Endothelial cell of umbilical vein (primary cell): ENCODE data around the gene PHC1. TPM values are rescaled to one million over a fixed set of nuclear protein-coding genes. Genes with fewer than 3 reads are reported as not detected.

Experiments
- BruUV-seq: library from RNA; stranded (reverse); fragments of 400-500 nt; replicated peaks from 2 replicates; lab custom pipeline; 2021; lab: Mats Ljungman, UMichigan
- CTCF ChIA-PET: fragments of 300-600, 350-600 bp; sonication (Branson Sonifier 250); formaldehyde crosslinking; loops from one replicate; lab custom pipeline; 2021; ENCODE audit warnings: antibody characterized with exemption, inconsistent platforms; lab: Charles Lee
- POLR2A ChIA-PET: fragments of 300-600, 350-600 bp; sonication (Branson Sonifier 250); formaldehyde crosslinking; loops from one replicate; lab custom pipeline; 2021; ENCODE audit warnings: antibody characterized with exemption, inconsistent platforms; lab: Charles Lee
- DNase-seq: peaks from one replicate; pipeline ENCODE4 v3.0.0-alpha.2; 2011; ENCODE audit warnings: low read depth, low spot score
- FAIRE-seq: peaks from 2 replicates; lab custom pipeline; 2011; peaks lifted over from hg19 to GRCh38; lab: Jason Lieb, UNC
- H2AFZ ChIP-seq: 2 replicates; pipeline ENCODE4 v1.6.0; 2012; ENCODE audit warnings: low read depth, low read length, control low read depth, inconsistent platforms
- H3K27ac ChIP-seq: 2 replicates; pipeline ENCODE4 v1.5.1; 2011; ENCODE audit warnings: low read depth, mild to moderate bottlenecking, control low read depth, low read length, moderate library complexity; ENCODE audit not compliant: insufficient read depth
- H3K27me3 ChIP-seq, 2 experiments: 2 replicates each; pipeline versions ENCODE4 v1.6.0 to v1.6.1; 2011; ENCODE audit warnings: low read length in 2 of 2, mixed read lengths in 1 of 2; ENCODE audit not compliant: control insufficient read depth in 2 of 2, insufficient read depth in 2 of 2
- H3K36me3 ChIP-seq, 2 experiments: 2 replicates in 1 of 2; 3 replicates in 1 of 2; pipeline ENCODE4 v1.5.1; 2011; ENCODE audit warnings: low read length in 2 of 2, mild to moderate bottlenecking in 1 of 2, moderate library complexity in 1 of 2; ENCODE audit not compliant: control insufficient read depth in 2 of 2, insufficient read depth in 2 of 2; ENCODE audit errors: extremely low read depth in 1 of 2
- H3K4me1 ChIP-seq: 3 replicates; pipeline ENCODE4 v1.5.1; 2011; ENCODE audit warnings: mild to moderate bottlenecking, low read length; ENCODE audit not compliant: control insufficient read depth, insufficient read depth; ENCODE audit errors: extremely low read depth
- H3K4me2 ChIP-seq: 2 replicates; pipeline ENCODE4 v1.6.1; 2011; ENCODE audit warnings: low read length, control low read depth, mixed read lengths; ENCODE audit not compliant: insufficient read depth
- H3K4me3 ChIP-seq, 3 experiments: fragments of 200-600 bp in 1 of 3; sonication (generic), shearing (Covaris generic) in 1 of 3; replicated peaks in 1 of 3; 2 replicates each; pipeline ENCODE4 v1.5.1; 2011 to 2016; ENCODE audit warnings: control low read depth in 3 of 3, low read length in 3 of 3, mild to moderate bottlenecking in 2 of 3, inconsistent platforms in 1 of 3, low read depth in 1 of 3, moderate library complexity in 1 of 3; ENCODE audit not compliant: insufficient read depth in 1 of 3
- H3K79me2 ChIP-seq: 2 replicates; pipeline ENCODE4 v1.6.0; 2012; ENCODE audit warnings: low read length, inconsistent platforms; ENCODE audit not compliant: control insufficient read depth, insufficient read depth
- H3K9ac ChIP-seq: replicated peaks from 2 replicates; pipeline ENCODE3; 2011; ENCODE audit warnings: low read length, control low read depth; ENCODE audit not compliant: insufficient read depth; ENCODE audit errors: extremely low read depth
- H3K9me1 ChIP-seq: replicated peaks from 3 replicates; pipeline ENCODE4 v1.6.0; 2011; ENCODE audit warnings: mild to moderate bottlenecking, low read length; ENCODE audit not compliant: control insufficient read depth, insufficient read depth; ENCODE audit errors: extremely low read depth
- H3K9me3 ChIP-seq: replicated peaks from 2 replicates; pipeline ENCODE4 v1.5.1; 2012; ENCODE audit warnings: low read length, inconsistent platforms; ENCODE audit not compliant: control insufficient read depth, insufficient read depth
- H4K20me1 ChIP-seq: replicated peaks from 2 replicates; pipeline ENCODE3; 2011; ENCODE audit warnings: mild to moderate bottlenecking, low read length; ENCODE audit not compliant: control insufficient read depth, insufficient read depth; ENCODE audit errors: extremely low read depth
- CTCF ChIP-seq, 2 donors: IDR thresholded peaks; 1 replicate in 1 of 2; 2 replicates in 1 of 2; pipeline ENCODE4 v1.5.1; 2011; ENCODE audit warnings: low read length in 2 of 2, mild to moderate bottlenecking in 2 of 2, moderate library complexity in 2 of 2, control low read depth in 1 of 2, inconsistent platforms in 1 of 2, low read depth in 1 of 2; ENCODE audit not compliant: insufficient read depth in 1 of 2; ENCODE audit errors: extremely low read depth in 1 of 2
- EZH2 ChIP-seq: IDR thresholded peaks from 2 replicates; pipeline ENCODE4 v1.6.1; 2012; ENCODE audit warnings: borderline replicate concordance, low read depth, mild to moderate bottlenecking, moderate library complexity, low read length, inconsistent platforms; ENCODE audit not compliant: severe bottlenecking
- FOS ChIP-seq: IDR thresholded peaks from 2 replicates; pipeline ENCODE4 v1.6.1; 2011; ENCODE audit warnings: mild to moderate bottlenecking, low read length, moderate library complexity, borderline replicate concordance; ENCODE audit not compliant: insufficient read depth
- GATA2 ChIP-seq: IDR thresholded peaks from 2 replicates; pipeline ENCODE4 v1.7.0; 2011; ENCODE audit warnings: low read depth, mild to moderate bottlenecking, moderate library complexity, mixed read lengths, low read length; ENCODE audit not compliant: insufficient read length, insufficient read depth
- JUN ChIP-seq: IDR thresholded peaks from 2 replicates; pipeline ENCODE4 v1.6.1; 2011; ENCODE audit warnings: borderline replicate concordance, low read depth; ENCODE audit not compliant: insufficient read length, insufficient read depth
- MAX ChIP-seq: IDR thresholded peaks from 2 replicates; pipeline ENCODE4 v1.6.1; 2011; ENCODE audit not compliant: insufficient read depth, insufficient read length
- MYC ChIP-seq: IDR thresholded peaks from one replicate; pipeline ENCODE4 v1.6.1; 2011; ENCODE audit warnings: mild to moderate bottlenecking, low read depth, low read length
- POLR2A ChIP-seq: IDR thresholded peaks from 2 replicates; pipeline ENCODE4 v1.6.1; 2012; ENCODE audit warnings: low read depth, mild to moderate bottlenecking, control low read depth, low read length
- POLR2AphosphoS5 ChIP-seq: IDR thresholded peaks from 2 replicates; pipeline ENCODE4 v1.6.1; 2012; ENCODE audit warnings: low read depth, mild to moderate bottlenecking, control low read depth, low read length, moderate library complexity; ENCODE audit not compliant: insufficient read depth
- dilution Hi-C: fragments of 300-500 bp; cut with MboI; formaldehyde crosslinking; loops from one replicate; pipeline ENCODE4 v1.15.0; 2019; ENCODE audit warnings: low sequenced_read_pairs; ENCODE audit not compliant: extremely low pct_ligation_motif_present
- intact Hi-C: fragments of 100-400 bp; cut with micrococcal nuclease; formaldehyde crosslinking; loops from one replicate; pipeline ENCODE4 v1.10.0; 2022
- polyA plus RNA-seq, 4 experiments: library from polyadenylated mRNA; depleted of rRNA in 3 of 4; stranded (reverse) in 3 of 4; unstranded in 1 of 4; fragments of >200 nt; gene quantifications; 2 replicates each; pipeline versions ENCODE4 v1.2.1 to v1.2.3, GENCODE V29; 2011 to 2012; ENCODE audit warnings: missing spikeins in 1 of 4
- total RNA-seq: library from RNA; stranded (reverse); gene quantifications from 2 replicates; pipeline ENCODE4 v1.2.3, GENCODE V29; 2021

Gene PHC1
- total and polyA plus RNA-seq, 2 donors (not counting 3 experiments of a cell fraction or from before 2014, with no cell fraction given): 37.3 to 66.3 TPM

GRCh38 chr12:8894378-8894777 lies 19.9 kb upstream of the PHC1 start:
- Histone ChIP-seq H3K27me3 (peaks cover 0 to 4% of the 10 kb centered on the region in 2 experiments), H3K36me3 (no peaks in the 10 kb centered on the region), H3K27ac (no peak overlapping the region), H3K79me2 (no peaks in the 10 kb centered on the region), H3K9me1 (no peaks in the 10 kb centered on the region), H3K4me2 (no peak overlapping the region), H3K9me3 (no peaks in the 10 kb centered on the region), H3K4me1 (no peaks in the 10 kb centered on the region), H4K20me1 (no peaks in the 10 kb centered on the region), H3K9ac (no peak overlapping the region), H2AFZ (no peak overlapping the region), H3K4me3 (no peak overlapping the region)
- no TSS peak for BruUV-seq
- POLR2A ChIA-PET: no interaction called here
- DNase-seq: no peak
- no peak for FAIRE-seq
- dilution Hi-C loops (no loop called here), intact Hi-C loops (no loop called here)
- CTCF ChIA-PET: interaction anchor here (0.8 to 2.3 kb wide), 5 partner anchors 9 to 237 kb away, joined by 4 to 10 read pairs (median 5); no protein-coding TSS in a partner anchor
- TF ChIP-seq JUN (no peak), GATA2 (no peak), POLR2AphosphoS5 (no peak), MYC (no peak), POLR2A (no peak), EZH2 (no peak), FOS (no peak), CTCF (IDR thresholded peaks at IDR 0.05; ENCODE audit: extremely low read depth in 1 of 2, insufficient read depth in 1 of 2, low read depth in 1 of 2, low read length in 2 of 2) (no peak), MAX (no peak)
